ENCODE measurements around the gene PTGES2. TPM values are rescaled to one million over a fixed set of nuclear protein-coding genes. Genes with fewer than 3 reads are reported as not detected.
A peak's percentile ranks its signal among the peaks of the same experiment; 100 is the strongest.

PTGES2 gene
- total and polyA plus RNA-seq, 9 of the 15 experiments (the other 6 are each of a cell fraction or from before 2014, with no cell fraction given) = 2.4 to 196 (median 90.1) TPM

- TF ChIP-seq TAF1 (IDR thresholded peaks at IDR 0.05; ENCODE audit: control insufficient read depth, extremely low read depth, insufficient read depth, low read length, severe bottlenecking) (no peak), ZEB2 (IDR thresholded peaks at IDR 0.05) (no peak), POLR3A (IDR thresholded peaks at IDR 0.05; ENCODE audit: borderline replicate concordance, extremely low read depth, insufficient read depth, insufficient read length) (no peak), SNAPC5 (CRISPR knock-in tag; IDR thresholded peaks at IDR 0.05) (no peak), LEF1 (IDR thresholded peaks at IDR 0.05) (no peak), HDAC8 (tag; IDR thresholded peaks at IDR 0.05) (no peak), GTF3C2 (IDR thresholded peaks at IDR 0.05; ENCODE audit: borderline replicate concordance, extremely low read depth, insufficient read length) (no peak), ZNF518B (CRISPR knock-in tag; IDR thresholded peaks at IDR 0.05) (no peak), NFIC (IDR thresholded peaks at IDR 0.05) (peak; percentile 52), REST (IDR thresholded peaks at IDR 0.05; ENCODE audit: borderline replicate concordance) (no peak), REST (CRISPR knock-in tag; IDR thresholded peaks at IDR 0.05; ENCODE audit: low read depth) (no peak), HMBOX1 (IDR thresholded peaks at IDR 0.05) (peak; percentile 90), ZNF24 (IDR thresholded peaks at IDR 0.05) (no peak), ZSCAN29 (IDR thresholded peaks at IDR 0.05) (no peak)
Observed at GRCh38 chr9:128081056-128081455, 46.5 kb downstream of the PTGES2 start (continued).
